NCI-H1092 treated with DMSO at 0.1 percent for 48 hours (cell line): ENCODE measurements around the gene PALLD.

ENCODE experiments used
- DNase-seq: peaks from one replicate; lab custom pipeline; 2025; lab: John Stamatoyannopoulos, UW

PALLD gene

DNA sequence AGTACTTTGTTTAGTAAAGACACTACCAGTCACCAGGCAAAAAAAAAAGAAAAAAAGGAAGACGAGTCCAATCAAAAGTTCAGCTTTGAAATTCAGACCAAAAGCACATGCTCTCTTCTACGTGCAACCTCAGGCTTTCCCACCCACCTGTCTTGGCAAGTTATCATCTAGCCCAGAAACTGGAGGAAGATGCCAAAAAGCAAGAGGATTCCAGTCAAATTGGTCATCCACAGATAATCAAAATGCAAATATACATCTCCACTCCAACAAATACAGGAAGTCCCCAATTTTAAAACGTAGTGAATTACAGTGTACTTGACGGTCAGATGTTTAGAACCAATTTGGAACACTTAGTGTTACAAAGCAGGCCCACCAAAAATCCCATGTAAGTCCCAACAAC, 96.5 kb downstream of the PALLD start:
- DNase-seq = peak; percentile 27

DNA sequence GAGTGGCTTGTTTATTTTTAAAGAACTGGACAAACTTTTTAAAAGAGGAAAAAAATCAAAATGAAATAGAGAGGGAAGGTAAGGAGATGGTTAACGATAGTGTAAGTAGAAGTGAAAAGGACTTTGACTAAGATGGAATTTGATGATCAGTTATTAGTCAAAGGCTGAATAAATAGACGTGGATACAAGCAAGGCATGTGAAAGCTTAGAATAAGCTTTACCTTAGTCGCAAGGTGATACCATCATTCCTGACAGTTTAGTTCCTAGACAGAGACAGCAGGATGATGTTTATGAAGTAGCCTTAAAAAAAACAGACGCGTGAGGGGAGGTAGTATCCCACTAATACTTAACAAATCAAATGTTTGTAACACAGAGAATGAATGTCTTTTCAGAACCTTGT, 97.3 kb downstream of the PALLD start:
- no peak for DNase-seq

DNA sequence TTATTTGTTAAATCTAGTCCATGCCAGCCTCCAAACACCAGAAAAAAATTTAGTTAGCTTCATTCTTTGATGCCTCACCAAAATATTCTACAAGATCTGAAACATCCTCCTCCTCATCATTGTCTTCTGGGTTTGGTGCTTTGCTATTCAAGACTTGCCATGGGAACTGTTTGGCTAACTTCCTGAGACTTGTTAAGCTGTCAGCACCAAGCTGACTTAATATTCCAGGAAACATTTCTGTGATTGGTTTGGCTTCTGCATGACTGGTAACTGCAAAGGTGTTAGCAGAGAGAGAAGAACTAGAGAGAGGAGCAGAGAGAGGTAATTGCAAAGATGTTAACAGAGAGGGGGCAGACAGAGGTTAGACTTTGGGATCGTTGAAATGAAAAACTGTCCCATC, 101.3 kb downstream of the PALLD start:
- DNase-seq = no peak

DNA sequence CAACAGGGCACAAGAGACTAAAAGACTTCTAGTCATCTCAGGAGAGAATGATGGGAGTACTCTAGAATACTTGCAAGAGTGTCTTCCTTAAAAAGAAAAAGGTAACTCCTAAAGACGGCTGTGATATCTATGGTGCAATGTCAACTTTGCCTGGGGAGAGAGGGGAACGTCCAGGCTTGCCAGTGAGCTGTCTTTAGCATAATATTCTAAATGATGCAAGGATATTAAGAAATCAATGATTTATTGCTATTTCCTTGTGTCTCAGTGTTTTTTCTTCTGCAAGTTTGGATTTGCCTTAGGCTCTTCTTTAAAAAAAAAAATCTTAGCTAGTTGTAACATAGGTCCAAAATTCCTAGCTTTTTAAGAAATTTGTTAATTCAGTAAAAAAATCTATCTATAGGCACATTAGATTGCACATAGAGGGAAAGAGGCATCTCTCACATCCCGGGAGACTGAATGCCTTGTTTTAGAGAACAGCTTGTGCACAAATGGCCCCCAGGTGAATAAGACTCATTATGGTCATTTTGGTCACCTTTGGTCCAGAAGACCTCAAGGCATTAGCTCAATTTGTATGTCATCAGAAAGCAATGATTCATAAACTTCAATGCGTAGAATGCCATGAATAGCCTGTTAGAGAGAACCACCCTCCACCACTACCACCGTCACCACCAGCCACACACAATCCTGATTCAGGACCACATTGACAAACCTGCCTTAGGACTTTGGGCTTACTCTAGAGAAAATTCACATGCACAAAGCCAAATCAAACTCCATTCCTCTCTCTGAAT, 104.1 kb downstream of the PALLD start:
- DNase-seq = no peak

DNA sequence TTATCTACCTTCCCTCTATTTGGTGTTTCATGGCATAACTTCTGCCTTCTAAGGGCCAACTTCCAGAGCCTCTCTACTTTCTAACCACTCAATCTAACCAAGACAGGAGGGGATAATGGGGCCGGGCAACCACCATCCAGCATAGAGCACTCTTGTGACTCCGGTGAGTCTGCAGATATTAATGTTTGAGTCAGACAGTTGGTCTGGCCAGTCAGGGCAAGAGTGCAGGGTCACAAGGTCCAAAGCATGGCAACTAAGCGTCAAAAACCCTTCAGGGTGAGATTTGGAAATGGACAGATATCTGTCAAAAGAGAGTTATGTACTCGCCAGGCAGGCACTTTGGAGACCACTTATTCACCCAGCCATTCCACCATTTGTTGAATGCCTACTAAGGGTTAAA, 105.0 kb downstream of the PALLD start:
- DNase-seq = no peak

DNA sequence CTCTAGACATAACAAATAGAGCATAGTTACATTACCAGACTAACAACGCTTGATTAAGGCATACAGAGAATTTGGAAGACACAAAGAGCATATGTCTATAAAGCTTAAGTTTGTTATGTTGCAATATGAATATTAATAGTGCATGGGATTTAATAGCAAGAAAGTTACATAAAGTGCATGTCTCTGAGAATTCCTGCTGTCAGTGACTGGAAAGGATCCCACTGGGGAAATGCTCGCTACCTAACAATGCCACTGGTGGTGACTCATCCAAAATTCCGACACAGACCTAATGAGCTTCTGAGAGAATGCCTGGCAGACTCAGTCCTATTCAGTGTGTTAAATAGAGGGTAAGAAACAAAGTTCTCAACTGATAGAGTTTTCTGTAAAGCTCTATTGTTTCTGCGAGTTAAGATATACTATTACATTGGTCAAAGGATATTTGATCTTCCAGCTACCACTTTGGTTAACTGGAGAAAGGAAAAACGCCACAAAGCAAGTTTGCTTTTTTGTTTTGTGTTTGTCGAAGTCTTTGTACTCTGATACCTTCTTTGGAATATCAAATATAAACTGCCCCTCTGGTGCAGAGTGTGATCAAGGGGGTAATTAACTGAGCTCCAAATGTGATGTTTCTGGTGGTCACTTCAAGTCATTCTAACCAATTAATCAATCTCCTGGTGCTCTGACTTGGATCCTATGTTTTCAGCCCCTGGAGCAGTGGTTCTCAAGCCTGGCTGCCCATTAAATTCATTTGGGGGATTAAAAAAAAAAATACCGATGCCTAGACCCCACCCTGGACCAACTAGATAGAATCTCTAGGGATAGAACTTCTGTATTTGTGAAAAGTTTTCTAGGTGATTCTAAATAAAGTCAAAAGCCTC, 107.9 kb downstream of the PALLD start:
- no peak for DNase-seq

DNA sequence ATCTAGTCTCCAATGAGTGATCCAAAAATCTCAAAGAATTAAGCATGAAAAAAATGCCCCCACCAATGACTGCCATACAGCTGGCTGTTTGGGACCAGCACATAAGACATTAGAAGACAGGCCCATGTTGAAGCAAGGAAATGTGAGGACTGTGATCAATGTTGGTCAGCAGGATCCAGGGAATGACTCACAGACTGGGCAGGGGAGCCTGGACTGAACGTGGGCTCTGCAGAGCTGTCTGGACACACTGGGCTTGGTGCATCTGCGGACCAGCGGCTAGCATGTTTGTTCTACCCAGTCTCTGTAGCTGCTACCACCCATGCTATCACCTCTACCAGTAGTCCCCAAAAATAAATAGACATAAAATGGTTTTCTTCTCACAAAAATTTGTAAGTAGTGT, 108.6 kb downstream of the PALLD start:
- DNase-seq = no peak

DNA sequence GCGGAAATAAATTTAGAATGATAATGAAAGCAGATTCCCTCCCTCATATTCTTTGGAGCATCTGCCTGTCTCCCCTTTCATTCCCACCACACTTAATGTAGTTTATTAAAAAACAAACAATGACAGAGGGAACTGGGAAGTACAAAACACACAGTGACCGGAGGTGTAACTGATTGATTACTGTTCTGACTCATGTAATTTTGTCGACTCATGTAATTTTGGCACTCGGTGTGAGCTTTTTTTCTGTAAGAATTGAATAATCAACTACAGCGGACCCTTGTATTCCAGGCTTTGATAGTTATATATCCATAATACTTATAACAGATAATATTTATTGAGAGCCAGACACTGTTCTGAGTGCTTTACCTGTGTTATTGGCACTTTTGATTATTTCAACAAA, 110.4 kb downstream of the PALLD start:
- no peak for DNase-seq

DNA sequence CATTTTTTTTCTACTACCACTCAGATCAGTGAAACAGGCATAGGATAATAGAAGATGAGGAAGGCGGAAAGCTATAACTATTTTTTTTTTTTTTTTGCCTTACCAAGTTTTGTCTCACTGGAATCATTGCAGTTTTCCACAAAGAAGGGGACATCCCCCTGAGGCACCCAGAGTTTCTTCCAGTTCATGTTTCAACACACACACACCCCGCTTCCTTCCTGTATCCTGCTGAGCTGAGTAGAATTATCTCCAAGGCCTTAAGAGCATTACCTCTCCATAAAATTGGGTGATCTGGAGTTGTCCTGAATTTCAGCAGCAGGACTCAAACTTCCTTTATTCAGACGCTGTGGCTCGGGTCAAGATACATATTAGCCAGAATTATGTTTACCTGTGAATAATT, 111.9 kb downstream of the PALLD start:
- DNase-seq = no peak

DNA sequence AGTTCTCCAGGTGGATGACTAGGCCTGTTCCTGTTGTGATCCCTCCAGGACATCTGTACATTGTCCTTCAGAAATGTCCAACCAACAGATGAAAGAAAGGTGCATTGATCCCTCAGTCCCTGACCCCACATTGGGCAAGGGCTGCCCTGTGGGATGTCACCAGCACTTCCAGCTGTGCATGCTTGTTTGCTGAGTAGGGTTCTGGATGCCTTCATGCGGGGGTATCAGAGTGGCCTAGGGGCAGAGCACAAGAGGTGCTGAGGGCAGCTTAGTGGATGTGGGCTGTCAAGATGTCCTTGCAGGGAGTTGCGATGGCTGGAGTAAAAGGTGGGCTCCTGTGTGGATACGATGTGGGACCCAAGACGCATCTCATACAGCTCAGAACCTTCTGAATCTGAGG, 112.5 kb downstream of the PALLD start:
- no peak for DNase-seq

DNA sequence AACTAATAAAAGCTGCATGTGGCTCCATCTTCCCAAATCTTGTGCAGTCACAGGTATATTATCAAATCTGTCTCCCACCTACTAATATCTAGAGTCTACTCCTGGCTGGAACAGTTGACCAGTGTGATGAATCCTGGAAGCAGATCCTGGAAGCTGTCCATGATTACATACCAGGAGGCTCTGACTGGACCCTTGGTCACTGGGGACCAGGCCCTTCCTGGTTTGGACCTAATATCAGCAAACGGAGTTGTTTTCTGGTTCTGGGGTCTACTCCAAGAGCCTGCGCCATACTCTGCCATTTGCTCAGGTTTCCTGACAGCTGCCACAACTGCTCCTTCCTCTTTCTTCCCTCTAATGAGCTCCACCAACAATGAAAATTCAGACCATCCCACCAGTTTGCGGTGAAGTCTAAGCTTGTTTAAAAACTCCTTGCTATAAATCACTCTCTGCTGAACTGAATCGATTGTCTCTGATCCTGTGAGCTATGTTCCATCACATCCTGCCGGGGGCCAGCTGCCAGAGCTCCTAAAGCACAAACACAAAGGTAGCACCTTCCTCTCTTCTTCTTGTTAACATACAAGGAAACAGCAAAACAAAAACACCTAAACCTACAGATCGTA, 114.2 kb downstream of the PALLD start:
- no peak for DNase-seq

DNA sequence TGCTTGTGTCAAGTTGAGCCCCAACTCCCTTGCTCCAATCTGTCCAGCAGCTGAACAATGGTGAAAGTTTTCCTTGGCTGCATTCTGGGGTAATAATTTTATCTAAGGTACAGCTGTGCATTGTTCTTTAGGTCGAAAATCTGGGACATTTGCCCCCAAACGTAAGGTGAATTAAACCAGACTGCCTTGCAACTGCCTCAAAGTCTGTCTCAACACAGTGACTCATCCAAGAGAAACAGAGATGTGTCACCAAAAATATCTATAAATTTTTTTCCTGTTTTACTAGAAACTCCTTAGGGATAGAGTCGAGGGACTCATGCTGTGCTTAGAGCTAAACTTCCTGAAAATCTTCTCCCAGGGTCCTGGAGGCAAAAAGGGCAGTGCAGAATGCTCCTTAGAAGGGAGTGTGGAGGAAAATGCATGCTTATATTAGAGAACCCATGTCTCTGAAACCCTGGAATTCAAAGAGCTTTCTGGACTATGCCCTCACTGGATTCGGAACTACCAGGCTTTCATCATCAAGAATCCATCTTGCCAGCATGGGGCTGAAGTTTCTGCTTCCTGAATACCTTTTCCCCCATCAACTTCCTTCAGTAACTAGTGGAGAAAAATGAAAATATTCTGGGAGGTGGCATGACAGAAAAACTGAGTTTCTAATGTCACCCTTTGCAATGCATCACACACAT, 115.7 kb downstream of the PALLD start:
- DNase-seq = no peak

DNA sequence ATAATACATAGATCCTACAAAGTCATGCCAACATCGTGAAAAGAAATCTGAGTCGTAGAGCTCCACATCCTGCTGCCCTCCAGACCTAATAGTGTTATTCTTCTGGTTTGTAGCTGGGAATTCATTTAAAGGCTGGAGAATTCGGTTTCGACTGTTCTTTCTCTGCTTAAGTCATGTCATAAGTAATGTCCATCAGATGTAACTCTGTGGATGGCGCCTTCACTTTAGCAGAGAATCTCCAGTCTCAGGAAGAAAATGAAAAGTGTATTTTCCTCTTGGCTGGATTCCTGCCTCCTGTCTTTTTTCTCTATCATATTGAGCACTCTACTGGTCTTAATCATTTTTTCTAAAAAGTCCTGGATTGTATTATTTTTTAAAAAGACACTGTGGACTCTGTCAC, 117.0 kb downstream of the PALLD start:
- no peak for DNase-seq

DNA sequence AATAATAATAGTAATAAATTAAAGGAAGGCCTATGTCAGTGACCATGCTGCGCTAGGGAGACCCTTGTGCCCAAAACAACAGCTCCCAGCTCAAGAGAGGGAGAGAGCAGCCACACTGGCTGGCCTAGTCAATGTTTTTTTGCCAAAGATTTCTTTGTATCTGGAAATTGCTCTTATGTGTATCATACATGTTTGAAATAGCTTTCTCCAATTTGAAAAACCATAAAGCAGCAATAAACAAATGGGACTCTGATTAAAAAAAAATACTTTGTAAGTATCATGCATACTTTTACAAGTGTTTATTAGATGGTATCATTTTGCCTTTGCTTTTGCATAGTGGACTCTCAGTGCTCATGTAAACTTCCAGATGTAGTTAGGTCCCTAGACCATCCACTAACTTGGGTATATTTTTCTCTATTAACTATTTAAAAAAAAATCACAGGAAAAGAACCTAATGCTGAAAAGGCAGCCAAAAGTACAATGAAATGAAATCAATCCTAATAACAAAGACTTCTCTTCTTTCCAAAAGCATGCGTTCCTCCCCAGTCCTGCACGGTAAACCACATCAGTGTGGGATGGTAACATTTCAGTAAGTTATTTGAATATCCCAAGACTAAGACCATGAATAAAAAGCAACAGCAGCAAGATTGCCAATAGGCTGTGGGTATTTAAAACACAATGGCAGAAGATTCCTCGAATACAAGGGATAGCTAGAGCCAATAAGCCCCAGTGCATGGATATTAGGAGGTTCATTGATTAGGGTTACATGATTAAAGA, 117.6 kb downstream of the PALLD start:
- DNase-seq = no peak

DNA sequence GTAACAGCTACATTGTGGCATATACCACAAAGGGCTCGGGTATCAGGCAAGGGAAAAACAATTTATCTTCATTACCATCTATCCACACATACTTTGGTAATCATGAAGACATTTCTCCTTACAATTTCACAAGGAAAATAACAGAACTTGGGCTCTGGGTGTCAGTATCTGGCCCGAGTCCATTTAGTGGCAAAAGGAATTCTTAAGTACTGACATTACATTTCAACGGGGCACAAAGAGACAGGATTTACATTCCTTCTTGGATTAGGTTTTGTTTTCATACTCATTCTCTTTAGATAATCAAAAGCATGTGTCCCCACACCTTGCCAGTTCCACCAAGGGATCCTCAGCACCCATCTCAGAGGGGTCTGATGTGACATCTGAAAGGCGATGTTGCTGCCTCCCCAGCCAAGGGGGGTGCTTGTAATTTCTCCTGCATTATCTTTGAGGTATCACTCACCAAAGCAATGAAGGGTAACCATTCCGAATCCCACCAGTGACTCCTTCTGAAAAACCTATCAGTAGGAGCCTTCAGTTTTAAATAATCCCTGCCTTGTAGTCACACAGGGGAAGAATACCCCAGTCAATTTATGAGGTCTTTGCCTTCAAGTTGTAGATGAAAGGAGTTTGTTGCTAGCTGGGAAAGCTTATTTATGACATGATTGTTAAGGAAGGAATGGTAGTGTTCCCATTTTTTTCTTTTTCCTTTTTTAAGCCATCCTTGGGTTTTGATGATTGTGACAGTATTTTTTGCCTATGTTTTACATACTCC, 118.6 kb downstream of the PALLD start:
- DNase-seq = no peak

DNA sequence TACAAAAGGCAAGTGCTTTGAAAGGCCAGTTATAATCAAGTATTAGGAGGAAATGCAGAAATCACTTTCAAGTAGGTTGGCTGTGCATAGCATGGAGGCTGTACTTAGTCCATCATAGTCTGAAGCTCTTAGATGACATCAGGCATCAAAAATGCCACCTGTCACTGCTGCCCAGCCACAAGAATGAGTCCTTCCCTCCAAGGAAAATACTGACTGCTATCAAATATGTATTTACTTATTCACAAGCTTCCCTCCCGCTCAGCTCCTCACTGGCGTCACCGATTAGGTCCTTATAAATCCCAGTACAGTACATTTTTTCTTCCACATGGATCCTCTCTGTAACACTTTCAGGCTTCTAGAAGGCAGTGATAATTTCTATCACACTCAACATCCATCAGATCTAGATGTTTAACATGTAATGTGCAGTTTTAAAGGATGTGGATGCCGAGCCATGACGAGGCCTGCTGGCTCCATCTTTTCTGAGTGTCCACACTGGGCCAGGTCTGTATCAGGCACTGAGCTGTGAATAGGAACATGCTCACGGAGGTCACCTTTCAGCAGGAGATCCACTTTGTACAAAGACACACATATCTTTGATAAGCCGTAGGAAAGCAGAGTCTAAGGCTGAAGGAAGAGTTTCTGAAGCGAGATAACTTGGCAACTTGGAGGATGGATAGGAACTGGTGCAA, 121.9 kb downstream of the PALLD start:
- DNase-seq = no peak

DNA sequence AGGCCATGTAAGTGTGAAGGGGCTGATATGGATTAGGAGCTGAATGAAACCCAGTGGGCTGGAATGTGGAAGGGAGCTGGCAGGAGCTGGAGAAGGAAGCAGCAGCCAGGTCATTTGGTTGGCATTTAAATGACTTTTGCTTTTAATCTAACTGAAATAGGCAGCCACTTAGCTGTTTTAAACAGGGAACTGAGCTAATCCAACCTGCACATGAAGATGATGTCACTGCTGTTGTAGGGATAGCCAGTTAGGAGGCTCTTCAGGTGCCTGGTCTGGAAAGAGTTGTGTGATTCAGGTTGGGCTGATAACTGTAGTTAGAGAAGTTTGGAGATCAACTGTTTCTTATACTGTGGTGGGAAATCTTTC, 122.4 kb downstream of the PALLD start:
- no peak for DNase-seq

DNA sequence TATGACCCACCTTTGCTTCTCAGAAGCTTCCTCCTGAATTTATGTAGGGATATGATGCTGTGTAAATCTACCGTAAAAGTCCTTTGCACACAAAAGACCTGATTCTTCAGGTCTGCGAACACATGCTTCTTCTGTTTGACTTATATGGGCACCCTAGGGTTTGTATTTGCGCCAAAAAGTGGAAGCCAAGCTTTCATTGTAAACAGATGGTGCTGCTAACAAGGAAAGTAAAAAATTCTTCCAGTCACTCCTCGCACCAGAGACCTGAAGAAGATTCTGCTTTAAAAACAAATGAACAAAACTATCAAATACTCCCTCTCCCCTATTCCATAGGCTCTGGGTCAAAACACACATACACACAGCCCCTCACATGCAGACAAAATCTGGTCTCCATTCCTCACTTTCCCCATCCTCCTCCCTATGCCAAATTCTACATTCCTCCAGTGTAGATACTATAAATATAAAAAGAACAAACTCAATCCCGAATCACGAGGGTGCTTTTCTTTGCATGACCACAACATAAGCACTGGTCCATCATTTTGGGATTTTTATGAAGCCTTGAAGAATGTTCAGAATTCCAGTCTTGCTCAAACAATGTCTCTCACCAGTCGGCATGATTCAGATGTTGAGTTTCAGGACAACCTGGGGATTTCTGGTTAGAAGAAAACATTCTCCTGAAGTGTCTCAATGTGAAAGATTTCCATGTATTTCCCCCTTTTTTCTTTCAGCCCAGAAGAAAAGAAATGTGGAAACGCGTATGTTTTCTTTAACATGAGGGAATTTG, 125.1 kb downstream of the PALLD start:
- DNase-seq = no peak

DNA sequence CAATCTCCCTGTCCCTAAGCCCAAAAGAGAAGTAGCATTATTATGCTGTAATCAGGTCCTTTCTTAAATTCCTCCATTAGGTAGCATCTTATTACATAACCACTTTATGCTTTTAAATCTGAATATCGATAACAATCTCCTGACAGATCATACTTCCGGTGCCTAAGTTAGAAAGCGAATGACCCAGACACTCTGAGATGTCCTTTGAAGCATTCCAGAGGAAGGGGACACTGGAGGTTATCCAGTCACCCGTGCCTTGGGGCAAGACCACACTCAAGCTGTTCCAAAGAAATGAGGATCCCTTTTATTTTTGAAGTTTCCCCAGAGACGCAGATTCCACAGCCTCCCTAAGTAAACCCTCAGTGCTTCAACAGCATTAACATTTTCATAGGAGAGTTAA, 125.7 kb downstream of the PALLD start:
- DNase-seq = no peak
